H1 (cell line): Measurements from ENCODE around the gene SLC13A3. TPM values are rescaled to one million over a fixed set of nuclear protein-coding genes. Genes with fewer than 3 reads are reported as not detected.

Experiments
- CTCF ChIA-PET: fragments of 300-600 bp; sonication (Branson Sonifier 250); formaldehyde crosslinking; loops from one replicate; lab custom pipeline; 2021; ENCODE audit not compliant: partially characterized antibody; lab: Charles Lee
- POLR2A ChIA-PET: fragments of 300-600 bp; sonication (Branson Sonifier 250); formaldehyde crosslinking; loops from one replicate; lab custom pipeline; 2021; ENCODE audit warnings: inconsistent platforms; ENCODE audit not compliant: partially characterized antibody; lab: Charles Lee
- DNase-seq, 2 experiments: peaks; one replicate each; pipeline versions ENCODE4 v3.0.0 to v3.0.0-alpha.2; 2010 to 2022; ENCODE audit warnings: low spot score in 2 of 2, low read depth in 1 of 2, mixed read lengths in 1 of 2
- FAIRE-seq: peaks from 2 replicates; lab custom pipeline; 2011; peaks lifted over from hg19 to GRCh38; lab: Jason Lieb, UNC
- H2AFZ ChIP-seq: 2 replicates; pipeline ENCODE4 v1.8.1; 2012; ENCODE audit warnings: low read length, inconsistent platforms
- H2AK5ac ChIP-seq: 2 replicates; pipeline ENCODE4 v1.6.1; 2013; ENCODE audit warnings: low read depth, low read length
- H2BK120ac ChIP-seq: replicated peaks from 2 replicates; pipeline ENCODE3; 2013; ENCODE audit warnings: low read depth, low read length, inconsistent platforms
- H2BK12ac ChIP-seq: 2 replicates; pipeline ENCODE4 v1.6.1; 2013; ENCODE audit warnings: low read depth, low read length
- H2BK15ac ChIP-seq: 2 replicates; pipeline ENCODE4 v1.6.1; 2013; ENCODE audit warnings: low read length
- H2BK20ac ChIP-seq: 2 replicates; pipeline ENCODE4 v1.6.1; 2013; ENCODE audit warnings: low read length
- H2BK5ac ChIP-seq: 2 replicates; pipeline ENCODE4 v1.6.1; 2013; ENCODE audit warnings: low read depth, low read length
- H3K14ac ChIP-seq: 2 replicates; pipeline ENCODE4 v1.6.1; 2013; ENCODE audit warnings: inconsistent platforms; ENCODE audit not compliant: insufficient read length
- H3K18ac ChIP-seq: 2 replicates; pipeline ENCODE4 v1.6.1; 2013; ENCODE audit warnings: low read length; ENCODE audit errors: extremely low read depth
- H3K23ac ChIP-seq: 2 replicates; pipeline ENCODE4 v1.6.1; 2013; ENCODE audit warnings: inconsistent platforms; ENCODE audit not compliant: insufficient read length
- H3K23me2 ChIP-seq: 2 replicates; pipeline ENCODE4 v1.6.1; 2013; ENCODE audit warnings: low read depth, low read length
- H3K27ac ChIP-seq: 2 replicates; pipeline ENCODE4 v1.6.1; 2011; ENCODE audit warnings: low read depth, low read length, inconsistent platforms
- H3K27me3 ChIP-seq, 4 experiments: replicated peaks in 1 of 4; 1 replicate in 1 of 4; 2 replicates in 3 of 4; pipeline versions ENCODE4 v1.6.1 to v1.8.1; 2011 to 2013; ENCODE audit warnings: low read length in 3 of 4, mild to moderate bottlenecking in 3 of 4, inconsistent platforms in 2 of 4, mixed read lengths in 2 of 4, moderate library complexity in 1 of 4; ENCODE audit not compliant: control insufficient read depth in 3 of 4, insufficient read depth in 3 of 4; ENCODE audit errors: extremely low read depth in 1 of 4
- H3K36me3 ChIP-seq, 4 experiments: 2 replicates each; pipeline versions ENCODE4 v1.6.1 to v1.8.1; 2011 to 2013; ENCODE audit warnings: mild to moderate bottlenecking in 4 of 4, low read length in 3 of 4, moderate library complexity in 2 of 4, control low read depth in 1 of 4, inconsistent platforms in 1 of 4; ENCODE audit not compliant: insufficient read depth in 4 of 4, control insufficient read depth in 2 of 4
- H3K4ac ChIP-seq: replicated peaks from 2 replicates; pipeline ENCODE3; 2013; ENCODE audit warnings: low read length, low read depth, mixed read lengths, inconsistent platforms; ENCODE audit not compliant: insufficient read length
- H3K4me1 ChIP-seq, 4 experiments: replicated peaks in 1 of 4; 1 replicate in 1 of 4; 2 replicates in 3 of 4; pipeline versions ENCODE4 v1.6.1 to v1.8.1; 2011 to 2013; ENCODE audit warnings: low read length in 3 of 4, inconsistent platforms in 2 of 4, mixed read lengths in 1 of 4; ENCODE audit not compliant: insufficient read depth in 4 of 4, control insufficient read depth in 3 of 4
- H3K4me2 ChIP-seq, 2 experiments: 2 replicates each; pipeline versions ENCODE4 v1.6.1 to v1.8.1; 2011 to 2013; ENCODE audit warnings: low read depth in 2 of 2, low read length in 2 of 2, control low read depth in 1 of 2, inconsistent platforms in 1 of 2, mild to moderate bottlenecking in 1 of 2; ENCODE audit not compliant: insufficient read depth in 1 of 2
- H3K4me3 ChIP-seq, 4 experiments: fragments of 200-600, 300-600 bp in 1 of 4; sonication (generic), shearing (Covaris generic), sonication (Bioruptor Twin) in 1 of 4; 2 replicates each; pipeline versions ENCODE4 v1.5.1 to v1.8.1; 2011 to 2016; ENCODE audit warnings: low read length in 4 of 4, low read depth in 3 of 4, control low read depth in 2 of 4, inconsistent platforms in 2 of 4, mild to moderate bottlenecking in 2 of 4, mixed read lengths in 1 of 4, moderate library complexity in 1 of 4; ENCODE audit not compliant: insufficient read depth in 2 of 4; ENCODE audit errors: extremely low read depth in 1 of 4
- H3K56ac ChIP-seq: replicated peaks from 2 replicates; pipeline ENCODE3; 2013; ENCODE audit warnings: low read depth, mild to moderate bottlenecking, mixed read lengths, low read length, inconsistent platforms; ENCODE audit not compliant: insufficient read length
- H3K79me1 ChIP-seq: 2 replicates; pipeline ENCODE4 v1.6.1; 2013; ENCODE audit warnings: low read depth, low read length, control low read depth
- H3K79me2 ChIP-seq, 2 experiments: 2 replicates each; pipeline versions ENCODE4 v1.6.1 to v1.8.1; 2012 to 2013; ENCODE audit warnings: low read length in 2 of 2, mild to moderate bottlenecking in 2 of 2, inconsistent platforms in 1 of 2; ENCODE audit not compliant: insufficient read depth in 2 of 2, control insufficient read depth in 1 of 2
- H3K9ac ChIP-seq, 4 experiments: replicated peaks in 1 of 4; 1 replicate in 1 of 4; 2 replicates in 3 of 4; pipeline versions ENCODE4 v1.6.1 to v1.8.1; 2011 to 2013; ENCODE audit warnings: low read depth in 3 of 4, low read length in 3 of 4, control low read depth in 2 of 4, mild to moderate bottlenecking in 2 of 4, moderate library complexity in 2 of 4, inconsistent platforms in 1 of 4; ENCODE audit errors: extremely low read depth in 1 of 4
- H3K9me3 ChIP-seq, 2 experiments: 2 replicates each; pipeline versions ENCODE4 v1.6.1 to v1.8.1; 2012 to 2013; ENCODE audit warnings: mild to moderate bottlenecking in 2 of 2, moderate library complexity in 2 of 2, control low read depth in 1 of 2, inconsistent platforms in 1 of 2, low read depth in 1 of 2, low read length in 1 of 2, mixed read lengths in 1 of 2; ENCODE audit not compliant: insufficient read depth in 2 of 2
- H4K20me1 ChIP-seq, 2 experiments: replicated peaks in 1 of 2; 2 replicates each; pipeline versions ENCODE3 to v1.8.1; 2011 to 2013; ENCODE audit warnings: inconsistent platforms in 2 of 2, low read length in 2 of 2, mild to moderate bottlenecking in 1 of 2; ENCODE audit not compliant: insufficient read depth in 2 of 2, control insufficient read depth in 1 of 2
- H4K5ac ChIP-seq: 2 replicates; pipeline ENCODE4 v1.6.1; 2013; ENCODE audit warnings: low read length, low read depth, mixed read lengths, inconsistent platforms; ENCODE audit not compliant: insufficient read length
- H4K8ac ChIP-seq: 2 replicates; pipeline ENCODE4 v1.8.0; 2013; ENCODE audit warnings: mild to moderate bottlenecking, moderate library complexity, low read length, inconsistent platforms; ENCODE audit not compliant: insufficient read depth; ENCODE audit errors: extremely low read depth
- H4K91ac ChIP-seq: replicated peaks from 2 replicates; pipeline ENCODE3; 2013; ENCODE audit warnings: low read length, mixed read lengths, inconsistent platforms; ENCODE audit not compliant: insufficient read length
- BCL11A ChIP-seq, 2 experiments: IDR thresholded peaks; one replicate each; pipeline ENCODE4 v1.6.1; 2011; ENCODE audit warnings: low read depth in 2 of 2, low read length in 2 of 2, mild to moderate bottlenecking in 2 of 2
- CBX5 ChIP-seq: fragments of 300-800, 300-1000 bp; sonication (generic); IDR thresholded peaks from 2 replicates; pipeline ENCODE4 v1.7.1; 2016; ENCODE audit warnings: antibody characterized with exemption, low read length, low read depth
- CHD1 ChIP-seq: IDR thresholded peaks from 2 replicates; pipeline ENCODE4 v1.6.1; 2012; ENCODE audit warnings: low read depth, low read length, improper control_type of control experiment
- CTCF ChIP-seq, 3 experiments: IDR thresholded peaks; 1 replicate in 2 of 3; 2 replicates in 1 of 3; pipeline versions ENCODE4 v1.5.1 to v1.6.1; 2011; ENCODE audit warnings: low read length in 3 of 3, mild to moderate bottlenecking in 3 of 3, inconsistent platforms in 2 of 3, low read depth in 1 of 3, moderate library complexity in 1 of 3; ENCODE audit not compliant: insufficient read depth in 1 of 3; ENCODE audit errors: control extremely low read depth in 1 of 3
- GTF2F1 ChIP-seq: IDR thresholded peaks from 2 replicates; pipeline ENCODE4 v1.6.1; 2012; ENCODE audit warnings: low read depth, low read length, improper control_type of control experiment, borderline replicate concordance
- KDM5A ChIP-seq: fragments of 200-600 bp; IDR thresholded peaks from 2 replicates; pipeline ENCODE4 v1.7.1; 2012; ENCODE audit warnings: mild to moderate bottlenecking, low read length, inconsistent platforms, mixed read lengths
- POLR2AphosphoS5 ChIP-seq: IDR thresholded peaks from 2 replicates; pipeline ENCODE4 v1.6.1; 2011; ENCODE audit warnings: low read depth, low read length
- SIRT6 ChIP-seq: IDR thresholded peaks from one replicate; pipeline ENCODE4 v1.7.1; 2012; ENCODE audit warnings: low read length, inconsistent platforms
- SP2 ChIP-seq: IDR thresholded peaks from 2 replicates; pipeline ENCODE4 v1.6.1; 2012; ENCODE audit warnings: mild to moderate bottlenecking, low read length, inconsistent platforms
- SUZ12 ChIP-seq: fragments of 200-600 bp; sonication (generic); IDR thresholded peaks from 2 replicates; pipeline ENCODE4 v1.6.1; 2012; ENCODE audit warnings: mild to moderate bottlenecking, inconsistent platforms, low read length, moderate library complexity, mixed read lengths
- TBP ChIP-seq: IDR thresholded peaks from 2 replicates; pipeline ENCODE4 v1.6.1; 2011; ENCODE audit warnings: low read depth, low read length, improper control_type of control experiment
- WGBS, 2 experiments: shearing (Covaris generic) in 1 of 2; methylation state at CpG; one replicate each; pipeline versions ENCODE4 v1.1.6 to v1.1.7; 2013 to 2015; ENCODE audit warnings: low lambda C conversion rate in 2 of 2, mixed read lengths in 2 of 2, inconsistent platforms in 1 of 2, low coverage in 1 of 2, missing lambda C conversion rate in 1 of 2; ENCODE audit not compliant: insufficient replicate concordance in 2 of 2, insufficient coverage in 1 of 2, insufficient read length in 1 of 2; ENCODE audit errors: extremely low coverage in 1 of 2, missing lambda C conversion rate in 1 of 2; 5-methylcytosine and 5-hydroxymethylcytosine counted together
- polyA plus RNA-seq, 7 experiments: library from polyadenylated mRNA; depleted of rRNA in 3 of 7; stranded (reverse) in 5 of 7; unstranded in 2 of 7; fragments of >200 nt in 5 of 7; fragments of 200-250 nt in 2 of 7; gene quantifications; 1 replicate in 5 of 7; 2 replicates in 1 of 7; 4 replicates in 1 of 7; pipeline versions ENCODE4 v1.2.1 to v1.2.3, GENCODE V29; 2011 to 2013; ENCODE audit warnings: missing spikeins in 2 of 7, mixed read lengths in 2 of 7
- total RNA-seq: library from RNA; stranded (reverse); fragmentation: NEBNext Ultra II Directional; extraction: Animal tissue kit (Norgen Biotek cat#: 25700); gene quantifications from 2 replicates; pipeline ENCODE4 v1.2.1, GENCODE V29; 2021

Gene SLC13A3
- total and polyA plus RNA-seq, 2 of the 8 experiments (the other 6 are each of a cell fraction or from before 2014, with no cell fraction given): 9.4 to 12.6 TPM

GRCh38 chr20:46663531-46663930 lies 12.3 kb upstream of the SLC13A3 start:
- peaks cover 0 to 2% of the 10 kb centered on the region in 2 experiments for H4K20me1 ChIP-seq
- H3K56ac ChIP-seq: no peak overlapping the region
- no peak overlapping the region for H3K23ac ChIP-seq
- H3K14ac ChIP-seq: no peak overlapping the region
- no peak overlapping the region for H4K91ac ChIP-seq
- no peak overlapping the region for H3K18ac ChIP-seq
- no peaks in the 10 kb centered on the region for H3K79me1 ChIP-seq
- H3K4me3 ChIP-seq: no peak overlapping the region
- H3K4me1 ChIP-seq: no peaks in the 10 kb centered on the region
- no peak overlapping the region for H3K27ac ChIP-seq
- POLR2A ChIA-PET: interaction anchor here (1.3 kb wide), 1 partner anchor 89 kb away, joined by 3 read pairs; no protein-coding TSS in a partner anchor
- H3K79me2 ChIP-seq: no peaks in the 10 kb centered on the region
- no peak for DNase-seq
- H3K27me3 ChIP-seq: no peaks in the 10 kb centered on the region
- H2AFZ ChIP-seq: no peak overlapping the region
- no peak overlapping the region for H3K4me2 ChIP-seq
- 82% methylated on average over 3 of the region's 3 CpGs; no CpG with 5 or more reads in 1 of the 2 experiments for WGBS, 2 experiments
- H2AK5ac ChIP-seq: no peak overlapping the region
- no peak overlapping the region for H4K5ac ChIP-seq
- no peak overlapping the region for H2BK120ac ChIP-seq
- CTCF ChIA-PET: interaction anchor here (0.7 to 1.9 kb wide), 3 partner anchors 11 to 14 kb away, joined by 4 to 5 read pairs (median 4); no protein-coding TSS in a partner anchor
- no peak overlapping the region for H2BK12ac ChIP-seq
- peaks cover 0 to 6% of the 10 kb centered on the region in 2 experiments; a peak in 1 of 4 replicates for H3K9me3 ChIP-seq
- H2BK5ac ChIP-seq: no peak overlapping the region
- H3K9ac ChIP-seq: no peak overlapping the region
- H2BK15ac ChIP-seq: no peak overlapping the region
- H3K36me3 ChIP-seq: peaks cover 0 to 9% (median 3%) of the 10 kb centered on the region in 4 experiments; a peak in 2 of 8 replicates
- TF ChIP-seq CHD1: no peak
- no peak for TF ChIP-seq KDM5A
- no peak for TF ChIP-seq SP2
- TF ChIP-seq CTCF (IDR thresholded peaks at IDR 0.05; ENCODE audit: control extremely low read depth in 1 of 3, insufficient read depth in 1 of 3, low read depth in 1 of 3, low read length in 3 of 3): no peak
- no peak for TF ChIP-seq SIRT6
- TF ChIP-seq SUZ12: no peak
- TF ChIP-seq GTF2F1: no peak
- no peak for TF ChIP-seq POLR2AphosphoS5
- TF ChIP-seq BCL11A (IDR thresholded peaks at IDR 0.05; ENCODE audit: low read depth in 2 of 2, low read length in 2 of 2): no peak
- TF ChIP-seq CBX5: no peak
- no peak for TF ChIP-seq TBP
- H3K23me2 ChIP-seq: no peaks in the 10 kb centered on the region
- FAIRE-seq: no peak
- H4K8ac ChIP-seq: no peak overlapping the region
- no peak overlapping the region for H2BK20ac ChIP-seq
- no peak overlapping the region for H3K4ac ChIP-seq
